SK-N-SH treated with all-trans-retinoic acid at 6 μM for 48 hours (cell line): ENCODE data around the gene GOLGA3.
A peak's percentile ranks its signal among the peaks of the same experiment; 100 is the strongest.

ENCODE experiments used
- ATAC-seq: fragments of 200-7000 bp; cut with Tn5 transposase; 3 replicates; pipeline ENCODE4 v1.9.1; 2020; ENCODE audit warnings: mild to moderate bottlenecking, moderate library complexity
- ARNTL ChIP-seq: fragments of 450-650 bp; formaldehyde crosslinking; IDR thresholded peaks from 2 replicates; pipeline ENCODE4 v1.5.0; 2020; ENCODE audit warnings: low read depth, mild to moderate bottlenecking, moderate library complexity, borderline replicate concordance
- BACH2 ChIP-seq: fragments of 250-450 bp; sonication (Bioruptor Pico); IDR thresholded peaks from 2 replicates; pipeline ENCODE4 v1.9.0; 2021; ENCODE audit warnings: mild to moderate bottlenecking, borderline replicate concordance
- CSDC2 ChIP-seq: fragments of 250-450 bp; sonication (Bioruptor Pico); IDR thresholded peaks from 2 replicates; pipeline ENCODE4 v1.5.0; 2020; ENCODE audit warnings: mild to moderate bottlenecking, moderate library complexity
- ESRRG ChIP-seq: fragments of 250-450 bp; sonication (Bioruptor Pico); IDR thresholded peaks from 2 replicates; pipeline ENCODE4 v1.6.1; 2021; ENCODE audit warnings: mild to moderate bottlenecking
- GLIS3 ChIP-seq: fragments of 250-450 bp; sonication (Bioruptor Pico); IDR thresholded peaks from 2 replicates; pipeline ENCODE4 v1.5.0; 2020; ENCODE audit warnings: mild to moderate bottlenecking, moderate library complexity
- ISL1 ChIP-seq: fragments of 250-450 bp; sonication (Bioruptor Pico); IDR thresholded peaks from 2 replicates; pipeline ENCODE4 v2.1.2; 2022; ENCODE audit warnings: mild to moderate bottlenecking, moderate library complexity
- RARB ChIP-seq: fragments of 250-450 bp; sonication (Bioruptor Pico); IDR thresholded peaks from 2 replicates; pipeline ENCODE4 v1.8.0; 2021; ENCODE audit warnings: mild to moderate bottlenecking, moderate library complexity
- TCF4 ChIP-seq: fragments of 250-450 bp; sonication (Bioruptor Pico); IDR thresholded peaks from 2 replicates; pipeline ENCODE4 v1.8.0; 2021; ENCODE audit warnings: mild to moderate bottlenecking, moderate library complexity, borderline replicate concordance
- TOX ChIP-seq: fragments of 250-450 bp; sonication (Bioruptor Pico); IDR thresholded peaks from 2 replicates; pipeline ENCODE4 v1.8.0; 2021; ENCODE audit warnings: mild to moderate bottlenecking, moderate library complexity, borderline replicate concordance
- ZFP3 ChIP-seq: fragments of 250-450 bp; sonication (Bioruptor Pico); IDR thresholded peaks from 2 replicates; pipeline ENCODE4 v1.5.0; 2020; ENCODE audit warnings: mild to moderate bottlenecking, moderate library complexity
- ZFP30 ChIP-seq: fragments of 450-650 bp; formaldehyde crosslinking; IDR thresholded peaks from 2 replicates; pipeline ENCODE4 v1.5.0; 2022; ENCODE audit warnings: mild to moderate bottlenecking, moderate library complexity
- ZNF565 ChIP-seq: fragments of 450-650 bp; formaldehyde crosslinking; conservative IDR thresholded peaks from 2 replicates; pipeline ENCODE4 v1.5.0; 2020; ENCODE audit warnings: low read depth, mild to moderate bottlenecking, moderate library complexity
- TF ChIP-seq, protein P1 (sequence below): fragments of 250-450 bp; sonication (Bioruptor Pico); IDR thresholded peaks from 2 replicates; pipeline ENCODE4 v1.5.1; 2020; ENCODE audit warnings: low read depth, mild to moderate bottlenecking, moderate library complexity
- TF ChIP-seq, protein P2 (sequence below): fragments of 250-450 bp; sonication (Bioruptor Pico); IDR thresholded peaks from 2 replicates; pipeline ENCODE4 v1.8.0; 2020; ENCODE audit warnings: mild to moderate bottlenecking, moderate library complexity, borderline replicate concordance
- TF ChIP-seq, protein P3 (sequence below): fragments of 250-450 bp; sonication (Bioruptor Pico); IDR thresholded peaks from 2 replicates; pipeline ENCODE4 v1.5.1; 2021; ENCODE audit warnings: mild to moderate bottlenecking, moderate library complexity
- TF ChIP-seq, protein P4 (sequence below): fragments of 250-450 bp; sonication (Bioruptor Pico); IDR thresholded peaks from 2 replicates; pipeline ENCODE4 v1.5.0; 2020; ENCODE audit warnings: mild to moderate bottlenecking, moderate library complexity
- TF ChIP-seq, protein P5 (sequence below): fragments of 250-450 bp; sonication (Bioruptor Pico); IDR thresholded peaks from 2 replicates; pipeline ENCODE4 v1.8.0; 2021; ENCODE audit warnings: low read depth, mild to moderate bottlenecking, moderate library complexity, borderline replicate concordance

Gene GOLGA3

DNA sequence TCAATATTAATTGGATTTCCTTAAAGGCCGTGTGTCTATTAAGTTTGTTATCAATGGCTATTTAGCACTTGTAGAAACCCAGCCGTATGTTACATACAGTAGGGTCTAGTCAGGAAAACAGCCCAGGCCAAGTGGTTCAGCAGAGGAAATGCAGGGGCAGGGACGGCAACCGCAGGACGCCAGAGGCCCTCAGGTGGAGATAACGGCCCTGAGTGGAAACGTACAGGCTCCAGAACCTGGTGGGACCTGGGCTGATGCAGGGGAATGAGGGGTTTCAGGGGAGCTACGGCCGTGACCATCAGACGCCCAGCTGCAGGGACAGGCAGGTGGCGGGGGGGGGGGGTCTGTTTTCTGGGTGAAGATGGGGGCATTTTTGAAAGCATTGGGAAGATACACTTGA, 63.3 kb downstream of the GOLGA3 start:
- TF ChIP-seq GLIS3 (no peak), TCF4 (CRISPR knock-in tag) (no peak), ESRRG (CRISPR knock-in tag) (no peak), ARNTL (no peak)
- TF ChIP-seq, protein P1, sequence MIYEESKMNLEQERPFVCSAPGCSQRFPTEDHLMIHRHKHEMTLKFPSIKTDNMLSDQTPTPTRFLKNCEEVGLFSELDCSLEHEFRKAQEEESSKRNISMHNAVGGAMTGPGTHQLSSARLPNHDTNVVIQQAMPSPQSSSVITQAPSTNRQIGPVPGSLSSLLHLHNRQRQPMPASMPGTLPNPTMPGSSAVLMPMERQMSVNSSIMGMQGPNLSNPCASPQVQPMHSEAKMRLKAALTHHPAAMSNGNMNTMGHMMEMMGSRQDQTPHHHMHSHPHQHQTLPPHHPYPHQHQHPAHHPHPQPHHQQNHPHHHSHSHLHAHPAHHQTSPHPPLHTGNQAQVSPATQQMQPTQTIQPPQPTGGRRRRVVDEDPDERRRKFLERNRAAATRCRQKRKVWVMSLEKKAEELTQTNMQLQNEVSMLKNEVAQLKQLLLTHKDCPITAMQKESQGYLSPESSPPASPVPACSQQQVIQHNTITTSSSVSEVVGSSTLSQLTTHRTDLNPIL (CRISPR knock-in tag) = no peak
- TF ChIP-seq, protein P2, sequence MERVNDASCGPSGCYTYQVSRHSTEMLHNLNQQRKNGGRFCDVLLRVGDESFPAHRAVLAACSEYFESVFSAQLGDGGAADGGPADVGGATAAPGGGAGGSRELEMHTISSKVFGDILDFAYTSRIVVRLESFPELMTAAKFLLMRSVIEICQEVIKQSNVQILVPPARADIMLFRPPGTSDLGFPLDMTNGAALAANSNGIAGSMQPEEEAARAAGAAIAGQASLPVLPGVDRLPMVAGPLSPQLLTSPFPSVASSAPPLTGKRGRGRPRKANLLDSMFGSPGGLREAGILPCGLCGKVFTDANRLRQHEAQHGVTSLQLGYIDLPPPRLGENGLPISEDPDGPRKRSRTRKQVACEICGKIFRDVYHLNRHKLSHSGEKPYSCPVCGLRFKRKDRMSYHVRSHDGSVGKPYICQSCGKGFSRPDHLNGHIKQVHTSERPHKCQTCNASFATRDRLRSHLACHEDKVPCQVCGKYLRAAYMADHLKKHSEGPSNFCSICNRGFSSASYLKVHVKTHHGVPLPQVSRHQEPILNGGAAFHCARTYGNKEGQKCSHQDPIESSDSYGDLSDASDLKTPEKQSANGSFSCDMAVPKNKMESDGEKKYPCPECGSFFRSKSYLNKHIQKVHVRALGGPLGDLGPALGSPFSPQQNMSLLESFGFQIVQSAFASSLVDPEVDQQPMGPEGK (CRISPR knock-in tag) = no peak
- ATAC-seq = no peak

- TF ChIP-seq ZNF565 (CRISPR knock-in tag) = no peak
- TF ChIP-seq BACH2 (CRISPR knock-in tag) = no peak
- no peak for TF ChIP-seq TCF4 (CRISPR knock-in tag)
- TF ChIP-seq, protein P3, sequence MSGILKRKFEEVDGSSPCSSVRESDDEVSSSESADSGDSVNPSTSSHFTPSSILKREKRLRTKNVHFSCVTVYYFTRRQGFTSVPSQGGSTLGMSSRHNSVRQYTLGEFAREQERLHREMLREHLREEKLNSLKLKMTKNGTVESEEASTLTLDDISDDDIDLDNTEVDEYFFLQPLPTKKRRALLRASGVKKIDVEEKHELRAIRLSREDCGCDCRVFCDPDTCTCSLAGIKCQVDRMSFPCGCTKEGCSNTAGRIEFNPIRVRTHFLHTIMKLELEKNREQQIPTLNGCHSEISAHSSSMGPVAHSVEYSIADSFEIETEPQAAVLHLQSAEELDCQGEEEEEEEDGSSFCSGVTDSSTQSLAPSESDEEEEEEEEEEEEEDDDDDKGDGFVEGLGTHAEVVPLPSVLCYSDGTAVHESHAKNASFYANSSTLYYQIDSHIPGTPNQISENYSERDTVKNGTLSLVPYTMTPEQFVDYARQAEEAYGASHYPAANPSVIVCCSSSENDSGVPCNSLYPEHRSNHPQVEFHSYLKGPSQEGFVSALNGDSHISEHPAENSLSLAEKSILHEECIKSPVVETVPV (CRISPR knock-in tag) = no peak
- TF ChIP-seq, protein P1 (CRISPR knock-in tag) = no peak
- no peak for TF ChIP-seq CSDC2 (CRISPR knock-in tag)
- no peak for TF ChIP-seq TOX (CRISPR knock-in tag)
- TF ChIP-seq, protein P4, sequence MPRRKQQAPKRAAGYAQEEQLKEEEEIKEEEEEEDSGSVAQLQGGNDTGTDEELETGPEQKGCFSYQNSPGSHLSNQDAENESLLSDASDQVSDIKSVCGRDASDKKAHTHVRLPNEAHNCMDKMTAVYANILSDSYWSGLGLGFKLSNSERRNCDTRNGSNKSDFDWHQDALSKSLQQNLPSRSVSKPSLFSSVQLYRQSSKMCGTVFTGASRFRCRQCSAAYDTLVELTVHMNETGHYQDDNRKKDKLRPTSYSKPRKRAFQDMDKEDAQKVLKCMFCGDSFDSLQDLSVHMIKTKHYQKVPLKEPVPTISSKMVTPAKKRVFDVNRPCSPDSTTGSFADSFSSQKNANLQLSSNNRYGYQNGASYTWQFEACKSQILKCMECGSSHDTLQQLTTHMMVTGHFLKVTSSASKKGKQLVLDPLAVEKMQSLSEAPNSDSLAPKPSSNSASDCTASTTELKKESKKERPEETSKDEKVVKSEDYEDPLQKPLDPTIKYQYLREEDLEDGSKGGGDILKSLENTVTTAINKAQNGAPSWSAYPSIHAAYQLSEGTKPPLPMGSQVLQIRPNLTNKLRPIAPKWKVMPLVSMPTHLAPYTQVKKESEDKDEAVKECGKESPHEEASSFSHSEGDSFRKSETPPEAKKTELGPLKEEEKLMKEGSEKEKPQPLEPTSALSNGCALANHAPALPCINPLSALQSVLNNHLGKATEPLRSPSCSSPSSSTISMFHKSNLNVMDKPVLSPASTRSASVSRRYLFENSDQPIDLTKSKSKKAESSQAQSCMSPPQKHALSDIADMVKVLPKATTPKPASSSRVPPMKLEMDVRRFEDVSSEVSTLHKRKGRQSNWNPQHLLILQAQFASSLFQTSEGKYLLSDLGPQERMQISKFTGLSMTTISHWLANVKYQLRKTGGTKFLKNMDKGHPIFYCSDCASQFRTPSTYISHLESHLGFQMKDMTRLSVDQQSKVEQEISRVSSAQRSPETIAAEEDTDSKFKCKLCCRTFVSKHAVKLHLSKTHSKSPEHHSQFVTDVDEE (CRISPR knock-in tag) = no peak
- TF ChIP-seq RARB (CRISPR knock-in tag) = no peak
- TF ChIP-seq ZFP30 = no peak
- TF ChIP-seq, protein P5, sequence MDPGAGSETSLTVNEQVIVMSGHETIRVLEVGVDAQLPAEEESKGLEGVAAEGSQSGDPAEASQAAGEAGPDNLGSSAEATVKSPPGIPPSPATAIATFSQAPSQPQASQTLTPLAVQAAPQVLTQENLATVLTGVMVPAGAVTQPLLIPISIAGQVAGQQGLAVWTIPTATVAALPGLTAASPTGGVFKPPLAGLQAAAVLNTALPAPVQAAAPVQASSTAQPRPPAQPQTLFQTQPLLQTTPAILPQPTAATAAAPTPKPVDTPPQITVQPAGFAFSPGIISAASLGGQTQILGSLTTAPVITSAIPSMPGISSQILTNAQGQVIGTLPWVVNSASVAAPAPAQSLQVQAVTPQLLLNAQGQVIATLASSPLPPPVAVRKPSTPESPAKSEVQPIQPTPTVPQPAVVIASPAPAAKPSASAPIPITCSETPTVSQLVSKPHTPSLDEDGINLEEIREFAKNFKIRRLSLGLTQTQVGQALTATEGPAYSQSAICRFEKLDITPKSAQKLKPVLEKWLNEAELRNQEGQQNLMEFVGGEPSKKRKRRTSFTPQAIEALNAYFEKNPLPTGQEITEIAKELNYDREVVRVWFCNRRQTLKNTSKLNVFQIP (CRISPR knock-in tag) = no peak
- no peak for TF ChIP-seq ISL1 (CRISPR knock-in tag)
Measured at GRCh38 chr12:132764231-132764630, 64.4 kb downstream of the GOLGA3 start.

DNA sequence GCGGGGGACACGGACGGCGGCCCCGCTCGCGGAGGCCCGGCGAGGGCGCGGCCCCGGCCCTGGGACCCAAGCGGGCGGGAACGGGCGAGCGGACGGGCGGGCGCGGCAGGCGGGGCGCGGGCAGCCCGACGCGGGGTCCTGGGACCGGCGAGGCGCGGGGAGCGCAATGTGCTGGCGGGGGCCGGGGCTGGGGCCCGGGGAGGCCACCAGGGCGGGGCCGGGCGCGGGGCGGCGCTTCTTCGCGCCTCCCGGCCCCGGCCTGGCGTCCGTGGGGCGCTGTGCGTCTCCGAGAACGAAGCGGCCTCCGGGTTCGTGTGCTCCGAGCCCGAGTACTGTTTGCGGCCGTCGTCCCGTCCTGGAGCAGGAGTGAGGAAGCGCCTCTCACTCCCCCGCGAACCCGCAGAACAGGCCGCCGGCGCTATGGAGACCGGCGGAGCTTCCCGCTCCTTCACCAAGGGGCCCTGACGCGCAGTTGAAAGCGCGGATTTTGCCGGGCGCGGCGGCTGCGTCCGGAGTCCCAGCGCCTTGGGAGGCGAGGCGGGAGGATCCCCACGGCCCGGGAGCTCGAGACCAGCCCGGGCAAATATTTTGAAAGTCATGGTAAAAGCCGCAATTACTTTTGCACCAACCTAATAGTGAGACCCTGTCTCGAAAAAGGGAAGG, 66.6 kb downstream of the GOLGA3 start:
- peak; percentile 88 for ATAC-seq
- TF ChIP-seq GLIS3 (no peak), ZFP3 (0 out of 2 replicates have a peak, but pooled peaks have one; percentile 39)
- TF ChIP-seq, all 23 proteins: peak for 1

More at GRCh38 chr12:132764231-132764630, 64.4 kb downstream of the GOLGA3 start:
- ATAC-seq = no peak
